GM19238 (cell line): ENCODE results near the gene CNIH4.
A peak's percentile ranks its signal among the peaks of the same experiment; 100 is the strongest.
"Not testable (repeated sequence)": the region's sequence is repeated elsewhere in the genome, so short reads cannot be mapped to it uniquely, and the experiment has no call there.

Experiments used
- DNase-seq: peaks from one replicate; pipeline ENCODE4 v3.0.0; 2011; ENCODE audit warnings: low spot score; ENCODE audit not compliant: insufficient read length

The CNIH4 gene

GRCh38 chr1:224356685-224357625 lies at the start of gene CNIH4:
CNIH4 (plus strand) TSS chr1:224356879; CDS start chr1:224356925, 46 bp downstream.
- peak; percentile 97 for DNase-seq

- DNase-seq, result no peak
These were observed 48.6 kb upstream of the CNIH4 start for GRCh38 chr1:224308064-224308463.

GRCh38 chr1:224311503-224311902 lies 45.2 kb upstream of the CNIH4 start:
- DNase-seq, result not testable (repeated sequence)

GRCh38 chr1:224312025-224312424 lies 44.7 kb upstream of the CNIH4 start:
- DNase-seq, result no peak

- no peak for DNase-seq
These were observed 39.2 kb upstream of the CNIH4 start for GRCh38 chr1:224317383-224318045.

- no peak for DNase-seq
These were observed 35.0 kb upstream of the CNIH4 start for GRCh38 chr1:224321706-224322105.

GRCh38 chr1:224325959-224326358 lies 30.7 kb upstream of the CNIH4 start:
- DNase-seq, result no peak

GRCh38 chr1:224328644-224329043 lies 28.0 kb upstream of the CNIH4 start:
- DNase-seq, result no peak

- DNase-seq, result no peak
These were observed 27.2 kb upstream of the CNIH4 start for GRCh38 chr1:224329484-224329841.

GRCh38 chr1:224329842-224330753 lies 26.6 kb upstream of the CNIH4 start, which contains the start of gene NVL:
NVL (minus strand) TSS chr1:224330172; CDS start chr1:224330127, 45 bp downstream.
- peak; percentile 79 for DNase-seq

GRCh38 chr1:224331326-224331725 lies 25.4 kb upstream of the CNIH4 start:
- no peak for DNase-seq

GRCh38 chr1:224331824-224332223 lies 24.9 kb upstream of the CNIH4 start:
- no peak for DNase-seq

- DNase-seq, result peak; percentile 13
These were observed 23.3 kb upstream of the CNIH4 start for GRCh38 chr1:224333309-224333926.

- no peak for DNase-seq
These were observed 22.5 kb upstream of the CNIH4 start for GRCh38 chr1:224333939-224334786.

- DNase-seq, result no peak
These were observed 18.4 kb upstream of the CNIH4 start for GRCh38 chr1:224338150-224338838.

- no peak for DNase-seq
These were observed 17.1 kb upstream of the CNIH4 start for GRCh38 chr1:224339442-224340033.

GRCh38 chr1:224340453-224341384 lies 16.0 kb upstream of the CNIH4 start:
- DNase-seq, result not testable (repeated sequence)

GRCh38 chr1:224343679-224344078 lies 13.0 kb upstream of the CNIH4 start:
- DNase-seq, result no peak
